ENCODE data around the gene UBXN6.

Gene UBXN6

GRCh38 chr19:4441994-4442818 is 15.4 kb downstream of the UBXN6 start:
- Histone ChIP-seq H3K4me1 (ENCODE audit: control insufficient read depth, insufficient read depth, low read length) (no peaks in the 10 kb centered on the region), H3K27me3 (ENCODE audit: control insufficient read depth, insufficient read depth, low read length) (no peaks in the 10 kb centered on the region), H3K9ac (ENCODE audit: low read length) (no peak overlapping the region), H3K4me3 (ENCODE audit: low read length) (no peak overlapping the region), H3K36me3 (ENCODE audit: control insufficient read depth, insufficient read depth, low read length) (peaks cover 10% of the 10 kb centered on the region), H3K9me3 (ENCODE audit: control insufficient read depth, low read length) (no peaks in the 10 kb centered on the region)

DNA sequence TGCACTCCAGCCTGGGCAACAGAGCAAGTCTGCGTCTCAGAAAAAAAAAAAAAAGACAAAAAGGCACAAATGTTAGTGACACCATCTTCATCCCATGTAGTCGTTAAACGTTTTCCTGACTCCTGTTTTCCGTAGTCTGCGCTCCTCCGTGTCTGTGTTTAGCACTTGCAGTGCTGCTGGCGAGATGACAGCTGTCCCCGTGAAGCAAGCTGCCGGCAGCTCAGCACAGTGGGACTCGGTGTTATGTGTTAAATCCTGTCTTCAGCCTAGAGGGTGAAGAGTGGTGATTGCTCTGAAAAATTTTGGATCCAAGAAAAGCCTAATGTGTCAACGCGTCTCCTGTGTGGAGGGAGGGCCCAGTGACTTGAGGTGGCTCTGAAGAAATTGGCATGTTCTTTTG is 18.4 kb downstream of the UBXN6 start:
- no peaks in the 10 kb centered on the region for H3K36me3 ChIP-seq (ENCODE audit: control insufficient read depth, insufficient read depth, low read length)

DNA sequence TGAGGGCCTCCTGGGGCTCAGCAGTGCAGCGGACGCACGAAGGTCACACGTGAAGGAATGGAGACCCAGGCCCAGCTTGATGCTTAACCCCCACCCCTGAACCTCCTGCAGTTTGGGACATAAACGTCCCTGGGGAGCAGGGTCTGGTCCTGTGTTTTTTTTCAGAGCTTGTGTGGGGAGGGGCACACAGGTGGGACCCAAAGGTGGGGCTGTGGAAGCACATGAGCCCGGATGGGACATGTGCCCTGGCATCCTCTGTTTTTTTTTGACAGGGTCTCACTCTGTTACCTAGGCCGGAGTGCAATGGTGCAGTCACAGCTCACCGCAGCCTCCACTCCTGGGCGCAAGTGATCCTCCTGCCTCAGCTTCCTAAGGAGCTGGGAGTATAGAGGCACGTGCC is 20.5 kb downstream of the UBXN6 start:
- Histone ChIP-seq H3K9me3 (ENCODE audit: control insufficient read depth, low read length) (no peaks in the 10 kb centered on the region), H3K36me3 (ENCODE audit: control insufficient read depth, insufficient read depth, low read length) (peaks cover 4% of the 10 kb centered on the region), H3K27me3 (ENCODE audit: control insufficient read depth, insufficient read depth, low read length) (no peaks in the 10 kb centered on the region), H3K4me1 (ENCODE audit: control insufficient read depth, insufficient read depth, low read length) (no peaks in the 10 kb centered on the region), H3K4me3 (ENCODE audit: low read length) (no peak overlapping the region), H3K9ac (ENCODE audit: low read length) (no peak overlapping the region)

More for the DNA sequence above, 18.4 kb downstream of the UBXN6 start:
- Histone ChIP-seq H3K27me3 (ENCODE audit: control insufficient read depth, insufficient read depth, low read length) (no peaks in the 10 kb centered on the region), H3K4me1 (ENCODE audit: control insufficient read depth, insufficient read depth, low read length) (no peaks in the 10 kb centered on the region), H3K4me3 (ENCODE audit: low read length) (no peak overlapping the region), H3K9ac (ENCODE audit: low read length) (no peak overlapping the region), H3K9me3 (ENCODE audit: control insufficient read depth, low read length) (no peaks in the 10 kb centered on the region)

- H3K27me3 ChIP-seq (ENCODE audit: control insufficient read depth, insufficient read depth, low read length): no peaks in the 10 kb centered on the region
- H3K4me3 ChIP-seq (ENCODE audit: low read length): no peak overlapping the region
- H3K36me3 ChIP-seq (ENCODE audit: control insufficient read depth, insufficient read depth, low read length): peaks cover 4% of the 10 kb centered on the region
- H3K9ac ChIP-seq (ENCODE audit: low read length): no peak overlapping the region
- H3K4me1 ChIP-seq (ENCODE audit: control insufficient read depth, insufficient read depth, low read length): no peaks in the 10 kb centered on the region
- no peaks in the 10 kb centered on the region for H3K9me3 ChIP-seq (ENCODE audit: control insufficient read depth, low read length)
Observed at GRCh38 chr19:4436231-4436630, 21.4 kb downstream of the UBXN6 start.

- Histone ChIP-seq H3K36me3 (ENCODE audit: control insufficient read depth, insufficient read depth, low read length) (peaks cover 4% of the 10 kb centered on the region), H3K4me3 (ENCODE audit: low read length) (no peak overlapping the region), H3K9me3 (ENCODE audit: control insufficient read depth, low read length) (no peaks in the 10 kb centered on the region), H3K4me1 (ENCODE audit: control insufficient read depth, insufficient read depth, low read length) (no peaks in the 10 kb centered on the region), H3K9ac (ENCODE audit: low read length) (no peak overlapping the region), H3K27me3 (ENCODE audit: control insufficient read depth, insufficient read depth, low read length) (no peaks in the 10 kb centered on the region)
Observed at GRCh38 chr19:4434391-4434790, 23.2 kb downstream of the UBXN6 start.

GRCh38 chr19:4432918-4433506 is 24.6 kb downstream of the UBXN6 start:
- H3K9ac ChIP-seq (ENCODE audit: low read length): no peak overlapping the region
- H3K27me3 ChIP-seq (ENCODE audit: control insufficient read depth, insufficient read depth, low read length): no peaks in the 10 kb centered on the region

GRCh38 chr19:4431808-4432674 is 25.6 kb downstream of the UBXN6 start:
- H3K36me3 ChIP-seq (ENCODE audit: control insufficient read depth, insufficient read depth, low read length): peaks cover 4% of the 10 kb centered on the region

More at GRCh38 chr19:4432918-4433506, 24.6 kb downstream of the UBXN6 start:
- Histone ChIP-seq H3K4me3 (ENCODE audit: low read length) (no peak overlapping the region), H3K36me3 (ENCODE audit: control insufficient read depth, insufficient read depth, low read length) (peaks cover 4% of the 10 kb centered on the region), H3K4me1 (ENCODE audit: control insufficient read depth, insufficient read depth, low read length) (no peaks in the 10 kb centered on the region), H3K9me3 (ENCODE audit: control insufficient read depth, low read length) (no peaks in the 10 kb centered on the region)

DNA sequence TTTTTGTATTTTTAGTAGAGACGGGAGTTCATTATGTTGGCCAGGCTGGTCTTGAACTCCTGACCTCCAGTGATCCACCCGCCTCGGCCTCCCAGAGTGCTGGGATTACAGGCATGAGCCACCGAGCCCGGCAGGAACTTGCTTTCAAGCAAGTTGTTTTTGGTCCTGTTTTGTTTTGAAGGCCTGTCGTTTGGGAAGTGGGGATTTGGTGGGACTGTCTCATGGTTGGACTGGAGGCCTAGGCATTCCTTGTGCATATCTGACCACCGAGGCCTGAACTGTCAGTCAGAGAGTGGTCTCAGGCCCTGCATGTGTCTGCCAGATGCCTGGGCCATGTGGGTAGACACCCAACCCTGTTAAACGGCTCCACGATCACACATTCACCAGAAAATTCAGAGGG is 26.3 kb downstream of the UBXN6 start:
- H3K27me3 ChIP-seq (ENCODE audit: control insufficient read depth, insufficient read depth, low read length): no peaks in the 10 kb centered on the region
- H3K9me3 ChIP-seq (ENCODE audit: control insufficient read depth, low read length): no peaks in the 10 kb centered on the region
- peaks cover 4% of the 10 kb centered on the region for H3K36me3 ChIP-seq (ENCODE audit: control insufficient read depth, insufficient read depth, low read length)

More at GRCh38 chr19:4431808-4432674, 25.6 kb downstream of the UBXN6 start:
- Histone ChIP-seq H3K4me1 (ENCODE audit: control insufficient read depth, insufficient read depth, low read length) (no peaks in the 10 kb centered on the region), H3K27me3 (ENCODE audit: control insufficient read depth, insufficient read depth, low read length) (no peaks in the 10 kb centered on the region), H3K9me3 (ENCODE audit: control insufficient read depth, low read length) (no peaks in the 10 kb centered on the region), H3K4me3 (ENCODE audit: low read length) (no peak overlapping the region), H3K9ac (ENCODE audit: low read length) (no peak overlapping the region)

GRCh38 chr19:4430760-4431159 is 26.8 kb downstream of the UBXN6 start:
- Histone ChIP-seq H3K4me1 (ENCODE audit: control insufficient read depth, insufficient read depth, low read length) (no peaks in the 10 kb centered on the region), H3K36me3 (ENCODE audit: control insufficient read depth, insufficient read depth, low read length) (peaks cover 4% of the 10 kb centered on the region), H3K9me3 (ENCODE audit: control insufficient read depth, low read length) (no peaks in the 10 kb centered on the region), H3K4me3 (ENCODE audit: low read length) (no peak overlapping the region), H3K27me3 (ENCODE audit: control insufficient read depth, insufficient read depth, low read length) (no peaks in the 10 kb centered on the region), H3K9ac (ENCODE audit: low read length) (no peak overlapping the region)

More for the DNA sequence above, 26.3 kb downstream of the UBXN6 start:
- no peaks in the 10 kb centered on the region for H3K4me1 ChIP-seq (ENCODE audit: control insufficient read depth, insufficient read depth, low read length)
- no peak overlapping the region for H3K9ac ChIP-seq (ENCODE audit: low read length)
- H3K4me3 ChIP-seq (ENCODE audit: low read length): no peak overlapping the region

GRCh38 chr19:4429771-4430171 is 27.8 kb downstream of the UBXN6 start:
- no peak overlapping the region for H3K4me3 ChIP-seq (ENCODE audit: low read length)
- no peak overlapping the region for H3K9ac ChIP-seq (ENCODE audit: low read length)
- no peaks in the 10 kb centered on the region for H3K9me3 ChIP-seq (ENCODE audit: control insufficient read depth, low read length)
- H3K36me3 ChIP-seq (ENCODE audit: control insufficient read depth, insufficient read depth, low read length): peaks cover 4% of the 10 kb centered on the region
- H3K27me3 ChIP-seq (ENCODE audit: control insufficient read depth, insufficient read depth, low read length): no peaks in the 10 kb centered on the region
- H3K4me1 ChIP-seq (ENCODE audit: control insufficient read depth, insufficient read depth, low read length): no peaks in the 10 kb centered on the region

DNA sequence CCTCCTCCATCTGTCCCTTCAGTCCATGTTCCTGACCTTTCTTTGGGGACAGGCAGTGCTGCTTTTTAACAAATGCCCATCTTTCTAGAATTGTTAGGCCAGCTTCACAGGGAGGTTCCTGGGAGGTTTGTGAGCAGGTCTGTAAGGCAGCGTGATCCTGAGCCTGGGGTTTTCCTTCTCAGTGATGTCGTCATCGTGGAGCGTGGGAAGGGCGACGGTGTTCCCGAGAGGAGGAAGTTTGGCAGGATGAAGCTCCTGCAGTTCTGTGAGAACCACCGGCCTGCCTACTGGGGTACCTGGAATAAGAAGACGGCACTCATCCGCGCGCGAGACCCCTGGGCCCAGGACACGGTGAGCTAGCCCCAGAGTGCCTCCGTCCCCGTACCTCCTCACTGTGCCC is 28.3 kb downstream of the UBXN6 start:
- Histone ChIP-seq H3K9me3 (ENCODE audit: control insufficient read depth, low read length) (no peaks in the 10 kb centered on the region), H3K36me3 (ENCODE audit: control insufficient read depth, insufficient read depth, low read length) (peaks cover 4% of the 10 kb centered on the region), H3K4me1 (ENCODE audit: control insufficient read depth, insufficient read depth, low read length) (no peaks in the 10 kb centered on the region)

More for the DNA sequence above, 28.3 kb downstream of the UBXN6 start:
- Histone ChIP-seq H3K9ac (ENCODE audit: low read length) (no peak overlapping the region), H3K4me3 (ENCODE audit: low read length) (no peak overlapping the region), H3K27me3 (ENCODE audit: control insufficient read depth, insufficient read depth, low read length) (no peaks in the 10 kb centered on the region)
